ENCODE results near the gene NXT1. TPM values are rescaled to one million over a fixed set of nuclear protein-coding genes. Genes with fewer than 3 reads are reported as not detected.

Gene NXT1
- total and polyA plus RNA-seq, 10 of the 15 experiments (the other 5 are each of a cell fraction or from before 2014, with no cell fraction given) = 10.2 to 66.7 (median 44.0) TPM

DNA sequence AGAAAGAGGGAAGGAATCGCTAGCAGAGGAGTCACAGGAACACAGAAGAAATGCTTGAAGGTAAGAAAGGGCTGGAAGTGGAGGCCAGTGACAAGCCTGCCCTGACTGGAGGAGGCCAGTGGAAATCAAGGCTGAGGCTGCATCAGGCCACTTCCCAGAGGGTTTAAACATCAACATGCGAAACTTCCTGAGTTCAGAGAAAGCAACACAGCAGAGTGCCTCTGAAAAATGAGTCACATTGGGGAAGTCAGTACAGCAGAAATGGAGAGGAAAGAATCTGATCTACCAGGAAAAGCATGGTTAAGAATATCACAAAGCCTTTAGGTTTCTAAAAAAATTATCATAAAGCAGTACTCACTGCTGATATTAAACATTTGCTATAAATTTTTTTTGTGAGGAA, 47.4 kb downstream of the NXT1 start (continued):
- TF ChIP-seq SRF (IDR thresholded peaks at IDR 0.05; ENCODE audit: low read depth in 2 of 2, low read length in 2 of 2) = no peak
- no peak for TF ChIP-seq RBBP5 (conservative IDR thresholded peaks at IDR 0.05)
- no peak for TF ChIP-seq STAT3 (IDR thresholded peaks at IDR 0.05; ENCODE audit: low read depth, low read length)

DNA sequence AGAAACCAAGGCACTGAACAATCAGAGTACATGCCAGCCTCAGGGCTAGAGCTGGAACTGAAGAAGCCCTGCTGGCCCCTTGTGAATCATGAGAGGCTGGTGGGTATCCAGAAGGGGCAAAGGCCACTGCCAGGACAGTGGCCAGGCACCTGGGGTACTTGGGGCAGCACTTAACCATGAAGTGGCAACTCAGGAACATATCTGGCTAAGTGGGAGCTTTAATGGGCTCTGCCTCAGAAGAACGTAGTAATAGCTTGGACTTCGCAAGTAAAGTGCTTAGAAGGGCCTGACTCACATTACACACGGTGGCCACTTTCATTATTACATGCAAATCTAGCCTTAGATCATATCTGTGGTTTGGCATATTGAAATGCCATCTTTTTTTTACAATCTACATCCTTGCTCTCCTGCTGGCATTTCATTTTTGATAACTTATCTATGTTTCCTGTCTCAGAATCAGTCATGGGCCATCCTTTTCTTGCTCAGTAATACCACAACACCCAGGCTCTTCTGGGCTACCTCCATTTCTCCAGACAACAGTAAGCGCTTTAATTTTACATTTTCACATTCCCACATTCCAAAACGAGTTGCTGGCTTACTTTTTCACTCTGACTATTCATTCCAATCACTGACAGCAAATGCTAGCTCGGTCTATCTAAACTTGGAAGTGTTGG, 49.1 kb downstream of the NXT1 start:
- ChIA-PET CTCF (no interaction called here), RAD21 (ENCODE audit: unreplicated experiment) (no interaction called here), SMC1A (ENCODE audit: uncharacterized antibody, unreplicated experiment) (interaction anchor here (0.9 to 1.0 kb wide), 2 partner anchors 8 to 20 kb away, joined by 3 read pairs; no protein-coding TSS in a partner anchor), POLR2A (no interaction called here)
- FAIRE-seq = no peak
- Histone ChIP-seq H3K27ac (ENCODE audit: control insufficient read depth, insufficient read depth) (0 out of 2 replicates have a peak overlapping the region, but pooled peaks have one; percentile 28), H2AFZ (ENCODE audit: control insufficient read depth, low read depth, low read length) (no peak overlapping the region), H3K9ac (ENCODE audit: control insufficient read depth, insufficient read depth, low read length) (no peak overlapping the region), H3K36me3 (ENCODE audit: control insufficient read depth in 2 of 2, insufficient read depth in 2 of 2, low read length in 1 of 2) (peaks cover 0 to 16% of the 10 kb centered on the region in 2 experiments), H3K9me3 (replicated peaks; ENCODE audit: control insufficient read depth, insufficient read depth, low read length) (no peaks in the 10 kb centered on the region), H3K4me1 (ENCODE audit: control insufficient read depth, insufficient read depth, low read length) (peaks cover 11% of the 10 kb centered on the region), H3K4me3 (no peak overlapping the region), H3K4me2 (ENCODE audit: control insufficient read depth, insufficient read depth) (peak overlapping the region; percentile 26), H3K27me3 (replicated peaks in 1 of 2; ENCODE audit: control insufficient read depth in 2 of 2, insufficient read depth in 2 of 2, low read length in 1 of 2) (no peaks in the 10 kb centered on the region), H3K79me2 (ENCODE audit: control insufficient read depth, insufficient read depth, low read length) (peaks cover 6% of the 10 kb centered on the region), H4K20me1 (ENCODE audit: control insufficient read depth, insufficient read depth) (no peaks in the 10 kb centered on the region)
- ATAC-seq = peak; percentile 85
- no peak for DNase-seq (ENCODE audit: low read depth, low spot score)
- intact Hi-C loops (cut with micrococcal nuclease; ENCODE audit: unreplicated experiment) (no loop called here), in situ Hi-C loops (cut with MboI) (no loop called here)
- 30% methylated on average over 6 of the region's 6 CpGs for WGBS (ENCODE audit: insufficient coverage, insufficient replicate concordance, low lambda C conversion rate, missing lambda C conversion rate)
- no TSS peak for BruUV-seq (replicated peaks)
- TF ChIP-seq FOXM1 (IDR thresholded peaks at IDR 0.05; ENCODE audit: low read depth, low read length) = 0 out of 2 replicates have a peak, but pooled peaks have one; percentile 27
- TF ChIP-seq, protein P1, sequence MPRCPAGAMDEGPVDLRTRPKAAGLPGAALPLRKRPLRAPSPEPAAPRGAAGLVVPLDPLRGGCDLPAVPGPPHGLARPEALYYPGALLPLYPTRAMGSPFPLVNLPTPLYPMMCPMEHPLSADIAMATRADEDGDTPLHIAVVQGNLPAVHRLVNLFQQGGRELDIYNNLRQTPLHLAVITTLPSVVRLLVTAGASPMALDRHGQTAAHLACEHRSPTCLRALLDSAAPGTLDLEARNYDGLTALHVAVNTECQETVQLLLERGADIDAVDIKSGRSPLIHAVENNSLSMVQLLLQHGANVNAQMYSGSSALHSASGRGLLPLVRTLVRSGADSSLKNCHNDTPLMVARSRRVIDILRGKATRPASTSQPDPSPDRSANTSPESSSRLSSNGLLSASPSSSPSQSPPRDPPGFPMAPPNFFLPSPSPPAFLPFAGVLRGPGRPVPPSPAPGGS (IDR thresholded peaks at IDR 0.05; ENCODE audit: borderline replicate concordance, insufficient read depth, low read depth, low read length, poor library complexity, severe bottlenecking) = peak; percentile 19
- no peak for TF ChIP-seq RCOR1 (conservative IDR thresholded peaks at IDR 0.05; ENCODE audit: low read depth, low read length)
- no peak for TF ChIP-seq RBBP5 (conservative IDR thresholded peaks at IDR 0.05)
- TF ChIP-seq WRNIP1 (IDR thresholded peaks at IDR 0.05; ENCODE audit: borderline replicate concordance, low read depth, low read length) = no peak
- no peak for TF ChIP-seq SREBF2 (IDR thresholded peaks at IDR 0.05; ENCODE audit: low read length)
- peak; percentile 57; the same call in 1 of the 2 replicates for TF ChIP-seq RUNX3 (IDR thresholded peaks at IDR 0.05; ENCODE audit: low read length)
- no peak for TF ChIP-seq ATF7 (IDR thresholded peaks at IDR 0.05; ENCODE audit: low read depth)
- TF ChIP-seq, protein P2, sequence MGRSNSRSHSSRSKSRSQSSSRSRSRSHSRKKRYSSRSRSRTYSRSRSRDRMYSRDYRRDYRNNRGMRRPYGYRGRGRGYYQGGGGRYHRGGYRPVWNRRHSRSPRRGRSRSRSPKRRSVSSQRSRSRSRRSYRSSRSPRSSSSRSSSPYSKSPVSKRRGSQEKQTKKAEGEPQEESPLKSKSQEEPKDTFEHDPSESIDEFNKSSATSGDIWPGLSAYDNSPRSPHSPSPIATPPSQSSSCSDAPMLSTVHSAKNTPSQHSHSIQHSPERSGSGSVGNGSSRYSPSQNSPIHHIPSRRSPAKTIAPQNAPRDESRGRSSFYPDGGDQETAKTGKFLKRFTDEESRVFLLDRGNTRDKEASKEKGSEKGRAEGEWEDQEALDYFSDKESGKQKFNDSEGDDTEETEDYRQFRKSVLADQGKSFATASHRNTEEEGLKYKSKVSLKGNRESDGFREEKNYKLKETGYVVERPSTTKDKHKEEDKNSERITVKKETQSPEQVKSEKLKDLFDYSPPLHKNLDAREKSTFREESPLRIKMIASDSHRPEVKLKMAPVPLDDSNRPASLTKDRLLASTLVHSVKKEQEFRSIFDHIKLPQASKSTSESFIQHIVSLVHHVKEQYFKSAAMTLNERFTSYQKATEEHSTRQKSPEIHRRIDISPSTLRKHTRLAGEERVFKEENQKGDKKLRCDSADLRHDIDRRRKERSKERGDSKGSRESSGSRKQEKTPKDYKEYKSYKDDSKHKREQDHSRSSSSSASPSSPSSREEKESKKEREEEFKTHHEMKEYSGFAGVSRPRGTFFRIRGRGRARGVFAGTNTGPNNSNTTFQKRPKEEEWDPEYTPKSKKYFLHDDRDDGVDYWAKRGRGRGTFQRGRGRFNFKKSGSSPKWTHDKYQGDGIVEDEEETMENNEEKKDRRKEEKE (IDR thresholded peaks at IDR 0.05) = no peak
- TF ChIP-seq TBL1XR1 (IDR thresholded peaks at IDR 0.05; ENCODE audit: low read depth, low read length) = no peak
- TF ChIP-seq SPI1 (IDR thresholded peaks at IDR 0.05; ENCODE audit: borderline replicate concordance, insufficient read depth, low read depth, low read length) = no peak
- no peak for TF ChIP-seq CHD4 (IDR thresholded peaks at IDR 0.05)
- TF ChIP-seq SUZ12 (IDR thresholded peaks at IDR 0.05; ENCODE audit: unreplicated experiment) = no peak
- TF ChIP-seq ZZZ3 (IDR thresholded peaks at IDR 0.05; ENCODE audit: control insufficient read depth, insufficient read length, low read depth) = no peak
- TF ChIP-seq SP1 (IDR thresholded peaks at IDR 0.05; ENCODE audit: low read depth, low read length) = no peak
- peak; percentile 40; the same call in 1 of the 3 replicates for TF ChIP-seq POU2F2 (IDR thresholded peaks at IDR 0.05; ENCODE audit: borderline replicate concordance, low read depth, low read length)

Measured in GM12878 (cell line).